Measurements from ENCODE around the gene ICAM3. TPM values are rescaled to one million over a fixed set of nuclear protein-coding genes. Genes with fewer than 3 reads are reported as not detected.

The ICAM3 gene
- total and polyA plus RNA-seq, 2 experiments from 2014 or later: 2.9 to 12.7 TPM

GRCh38 chr19:10365518-10365917 lies 26.1 kb upstream of the ICAM3 start:
- no peak for TF ChIP-seq CTCF (IDR thresholded peaks at IDR 0.05; ENCODE audit: low read depth, low read length)
- no peaks in the 10 kb centered on the region for H3K4me1 ChIP-seq (ENCODE audit: low read depth)
- H3K4me3 ChIP-seq: no peak overlapping the region
- H3K27me3 ChIP-seq: no peaks in the 10 kb centered on the region
- no peak overlapping the region for H3K27ac ChIP-seq
- peaks cover 5% of the 10 kb centered on the region for H3K36me3 ChIP-seq
- no peak for DNase-seq (ENCODE audit: low read depth in 1 of 2, low spot score in 1 of 2)
- H3K9me3 ChIP-seq (ENCODE audit: low read depth): no peaks in the 10 kb centered on the region

- no peak for TF ChIP-seq CTCF (IDR thresholded peaks at IDR 0.05; ENCODE audit: low read depth, low read length)
- no peaks in the 10 kb centered on the region for H3K4me1 ChIP-seq (ENCODE audit: low read depth)
- DNase-seq (ENCODE audit: low read depth in 1 of 2, low spot score in 1 of 2): no peak
- peaks cover 5% of the 10 kb centered on the region for H3K36me3 ChIP-seq
- no peak overlapping the region for H3K4me3 ChIP-seq
- no peaks in the 10 kb centered on the region for H3K27me3 ChIP-seq
- H3K9me3 ChIP-seq (ENCODE audit: low read depth): no peaks in the 10 kb centered on the region
- no peak overlapping the region for H3K27ac ChIP-seq
These were observed 25.2 kb upstream of the ICAM3 start for GRCh38 chr19:10364644-10365043.

GRCh38 chr19:10363789-10364281 lies 24.4 kb upstream of the ICAM3 start:
- Histone ChIP-seq H3K4me1 (ENCODE audit: low read depth) (no peaks in the 10 kb centered on the region), H3K36me3 (peaks cover 5% of the 10 kb centered on the region), H3K4me3 (no peak overlapping the region), H3K9me3 (ENCODE audit: low read depth) (no peaks in the 10 kb centered on the region), H3K27ac (no peak overlapping the region), H3K27me3 (no peaks in the 10 kb centered on the region)
- no peak for TF ChIP-seq CTCF (IDR thresholded peaks at IDR 0.05; ENCODE audit: low read depth, low read length)
- DNase-seq (ENCODE audit: low read depth in 1 of 2, low spot score in 1 of 2): no peak

- Histone ChIP-seq H3K36me3 (peaks cover 5% of the 10 kb centered on the region), H3K27me3 (no peaks in the 10 kb centered on the region), H3K27ac (no peak overlapping the region), H3K9me3 (ENCODE audit: low read depth) (no peaks in the 10 kb centered on the region), H3K4me1 (ENCODE audit: low read depth) (no peaks in the 10 kb centered on the region), H3K4me3 (no peak overlapping the region)
- no peak for DNase-seq (ENCODE audit: low read depth in 1 of 2, low spot score in 1 of 2)
- no peak for TF ChIP-seq CTCF (IDR thresholded peaks at IDR 0.05; ENCODE audit: low read depth, low read length)
These were observed 22.8 kb upstream of the ICAM3 start for GRCh38 chr19:10362259-10362658.

GRCh38 chr19:10361569-10362011 lies 22.2 kb upstream of the ICAM3 start:
- TF ChIP-seq CTCF (IDR thresholded peaks at IDR 0.05; ENCODE audit: low read depth, low read length): no peak
- H3K27me3 ChIP-seq: no peaks in the 10 kb centered on the region
- DNase-seq (ENCODE audit: low read depth in 1 of 2, low spot score in 1 of 2): no peak
- H3K9me3 ChIP-seq (ENCODE audit: low read depth): no peaks in the 10 kb centered on the region
- no peak overlapping the region for H3K27ac ChIP-seq
- H3K36me3 ChIP-seq: peaks cover 5% of the 10 kb centered on the region
- no peaks in the 10 kb centered on the region for H3K4me1 ChIP-seq (ENCODE audit: low read depth)
- no peak overlapping the region for H3K4me3 ChIP-seq

- no peak overlapping the region for H3K4me3 ChIP-seq
- no peak for DNase-seq (ENCODE audit: low read depth in 1 of 2, low spot score in 1 of 2)
- no peak overlapping the region for H3K27ac ChIP-seq
- no peaks in the 10 kb centered on the region for H3K27me3 ChIP-seq
- no peaks in the 10 kb centered on the region for H3K9me3 ChIP-seq (ENCODE audit: low read depth)
- no peak for TF ChIP-seq CTCF (IDR thresholded peaks at IDR 0.05; ENCODE audit: low read depth, low read length)
- H3K36me3 ChIP-seq: no peaks in the 10 kb centered on the region
- H3K4me1 ChIP-seq (ENCODE audit: low read depth): peaks cover 7% of the 10 kb centered on the region
These were observed 17.0 kb upstream of the ICAM3 start for GRCh38 chr19:10356431-10356830.

Data from cardiac muscle cell (in vitro differentiated cells and primary cell).